GM21737 (cell line): Measurements from ENCODE around the gene MISP.
"Not testable (repeated sequence)": the region's sequence is repeated elsewhere in the genome, so short reads cannot be mapped to it uniquely, and the experiment has no call there.

Experiments
- ATAC-seq: cut with Tn5 transposase; IDR thresholded peaks from one replicate; pipeline ENCODE4 v1.9.1; 2021; ENCODE audit warnings: mild to moderate bottlenecking, moderate library complexity; ENCODE audit not compliant: unreplicated experiment

Gene MISP, protein sequence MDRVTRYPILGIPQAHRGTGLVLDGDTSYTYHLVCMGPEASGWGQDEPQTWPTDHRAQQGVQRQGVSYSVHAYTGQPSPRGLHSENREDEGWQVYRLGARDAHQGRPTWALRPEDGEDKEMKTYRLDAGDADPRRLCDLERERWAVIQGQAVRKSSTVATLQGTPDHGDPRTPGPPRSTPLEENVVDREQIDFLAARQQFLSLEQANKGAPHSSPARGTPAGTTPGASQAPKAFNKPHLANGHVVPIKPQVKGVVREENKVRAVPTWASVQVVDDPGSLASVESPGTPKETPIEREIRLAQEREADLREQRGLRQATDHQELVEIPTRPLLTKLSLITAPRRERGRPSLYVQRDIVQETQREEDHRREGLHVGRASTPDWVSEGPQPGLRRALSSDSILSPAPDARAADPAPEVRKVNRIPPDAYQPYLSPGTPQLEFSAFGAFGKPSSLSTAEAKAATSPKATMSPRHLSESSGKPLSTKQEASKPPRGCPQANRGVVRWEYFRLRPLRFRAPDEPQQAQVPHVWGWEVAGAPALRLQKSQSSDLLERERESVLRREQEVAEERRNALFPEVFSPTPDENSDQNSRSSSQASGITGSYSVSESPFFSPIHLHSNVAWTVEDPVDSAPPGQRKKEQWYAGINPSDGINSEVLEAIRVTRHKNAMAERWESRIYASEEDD

DNA sequence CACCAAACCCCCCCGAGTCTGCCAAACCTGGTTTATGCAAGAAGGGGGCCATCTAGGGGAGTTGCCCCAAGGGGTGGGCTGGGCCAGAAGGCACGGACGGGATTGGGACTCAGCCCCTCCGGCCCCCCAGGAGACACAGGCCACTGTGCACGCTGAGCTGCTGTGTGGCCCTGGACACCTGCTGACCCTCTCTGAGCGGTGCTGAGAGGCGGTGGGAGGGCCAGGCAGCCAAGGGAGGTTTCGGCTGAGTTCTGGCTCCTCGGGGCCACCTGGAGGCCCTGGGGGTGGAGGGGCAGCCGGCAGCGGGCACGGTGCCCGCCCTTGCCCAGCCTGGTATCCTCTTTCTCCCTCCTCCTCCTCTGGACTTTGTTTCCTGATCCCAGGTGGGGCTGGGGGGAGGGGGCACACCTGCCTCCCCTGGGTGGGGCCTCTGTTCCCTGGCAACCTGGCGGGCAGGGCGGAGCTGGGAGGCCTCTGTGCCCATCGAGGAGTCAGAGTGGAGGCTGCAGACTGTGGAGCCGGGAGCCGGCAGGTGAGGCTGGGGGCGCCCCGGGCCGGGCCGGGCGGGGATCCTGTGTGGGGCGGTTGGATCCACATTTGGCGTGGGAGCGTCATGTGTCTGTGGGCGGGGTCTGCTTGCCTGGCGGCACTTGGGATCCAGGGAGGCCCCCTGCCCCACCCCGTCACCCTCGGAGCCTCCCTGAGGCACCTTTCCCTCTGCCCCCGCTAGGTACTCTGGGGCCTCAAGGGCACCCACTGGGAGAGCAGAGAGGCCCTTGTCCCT is at the start of gene MISP:
TSS of gene MISP (plus strand) at position 473 of the 784 bp plus-strand sequence. CDS start 5,835 bp downstream, outside the sequence.
- no peak for ATAC-seq

DNA sequence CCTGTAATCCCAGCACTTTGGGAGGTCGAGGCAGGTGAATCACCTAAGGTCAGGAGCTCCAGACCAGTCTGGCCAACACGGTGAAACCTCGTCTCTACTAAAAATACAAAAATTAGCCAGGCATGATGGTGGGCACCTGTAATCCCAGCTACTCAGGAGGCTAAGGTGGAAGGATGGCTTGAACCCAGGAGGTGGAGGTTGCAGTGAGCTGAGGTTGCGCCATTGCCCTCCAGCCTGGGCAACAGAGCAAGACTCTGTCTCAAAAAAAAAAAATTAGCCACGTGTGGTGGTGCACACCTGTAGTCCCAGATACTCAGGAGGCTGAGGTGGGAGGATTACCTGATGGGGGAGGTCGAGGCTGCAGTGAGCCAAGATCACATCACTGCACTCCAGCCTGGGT is 48.1 kb upstream of the MISP start:
- ATAC-seq: not testable (repeated sequence)

DNA sequence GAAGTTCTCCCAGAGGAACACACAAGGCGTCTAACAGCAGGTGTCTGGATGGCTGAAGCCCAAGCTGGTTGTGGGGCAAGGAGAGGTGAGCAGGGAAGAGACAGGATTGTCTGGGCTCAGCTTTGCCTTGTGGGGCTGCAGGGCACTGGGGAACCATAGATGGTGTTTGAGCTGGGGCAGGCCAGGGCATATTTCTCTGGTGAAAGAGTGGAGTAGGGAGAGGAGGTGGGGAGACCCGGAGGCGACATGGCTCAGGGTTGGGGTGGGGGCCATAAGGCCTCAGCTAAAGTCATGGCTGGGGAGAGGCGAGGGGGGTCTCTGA is 47.6 kb upstream of the MISP start:
- no peak for ATAC-seq

DNA sequence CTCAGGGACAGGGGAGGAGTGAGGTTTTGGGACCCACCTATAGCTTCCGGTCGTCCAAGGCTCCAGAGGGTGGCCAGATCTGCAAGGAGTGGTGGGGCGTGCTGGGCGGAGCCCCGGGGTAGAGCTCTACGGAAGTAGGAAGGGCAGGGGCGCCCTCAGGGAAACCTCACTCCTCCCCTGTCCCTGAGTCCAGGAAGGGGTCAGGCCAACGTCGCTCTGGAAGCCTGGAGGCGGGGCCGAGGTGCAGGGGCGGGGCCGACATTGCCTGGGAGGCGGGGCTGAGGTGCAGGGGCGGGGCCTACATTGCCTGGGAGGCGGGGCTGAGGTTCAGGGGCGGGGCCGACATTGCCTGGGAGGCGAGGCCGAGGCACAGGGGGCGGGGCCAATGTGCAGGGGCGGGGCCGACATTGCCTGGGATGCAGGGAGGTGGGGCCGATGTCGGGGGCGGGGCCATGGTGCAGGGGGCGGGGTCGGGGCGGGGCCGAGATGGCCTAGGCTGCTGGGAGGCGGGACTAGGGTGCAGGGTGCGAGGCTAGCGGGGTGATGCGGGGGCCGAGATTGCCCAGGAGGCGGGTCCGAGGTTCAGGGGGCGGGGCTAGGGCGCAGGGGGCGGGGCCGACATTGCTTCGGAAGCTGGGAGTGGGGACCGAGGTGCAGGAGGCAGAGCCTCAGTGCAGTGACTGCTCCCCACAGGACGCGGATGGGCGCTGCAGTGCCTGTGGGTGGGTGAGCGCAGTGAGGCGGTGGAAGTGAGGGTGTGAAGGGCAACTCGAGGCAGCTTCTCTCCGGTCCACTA is 47.1 kb upstream of the MISP start:
- no peak for ATAC-seq

DNA sequence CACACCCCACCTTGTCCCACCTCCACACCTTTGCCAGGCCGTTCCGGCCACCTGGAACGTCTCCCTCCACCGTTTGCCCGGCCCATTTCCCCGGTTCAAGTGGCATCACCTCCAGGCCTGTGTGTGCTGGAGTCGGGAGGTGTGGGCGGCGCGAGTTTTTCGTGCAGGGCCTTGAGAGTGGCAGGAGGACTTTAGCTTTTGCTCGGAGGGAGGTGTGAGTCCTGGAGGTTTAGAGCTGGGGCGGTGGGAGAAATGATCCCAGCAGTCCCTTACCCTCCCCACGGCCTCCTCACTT is 46.5 kb upstream of the MISP start:
- no peak for ATAC-seq

DNA sequence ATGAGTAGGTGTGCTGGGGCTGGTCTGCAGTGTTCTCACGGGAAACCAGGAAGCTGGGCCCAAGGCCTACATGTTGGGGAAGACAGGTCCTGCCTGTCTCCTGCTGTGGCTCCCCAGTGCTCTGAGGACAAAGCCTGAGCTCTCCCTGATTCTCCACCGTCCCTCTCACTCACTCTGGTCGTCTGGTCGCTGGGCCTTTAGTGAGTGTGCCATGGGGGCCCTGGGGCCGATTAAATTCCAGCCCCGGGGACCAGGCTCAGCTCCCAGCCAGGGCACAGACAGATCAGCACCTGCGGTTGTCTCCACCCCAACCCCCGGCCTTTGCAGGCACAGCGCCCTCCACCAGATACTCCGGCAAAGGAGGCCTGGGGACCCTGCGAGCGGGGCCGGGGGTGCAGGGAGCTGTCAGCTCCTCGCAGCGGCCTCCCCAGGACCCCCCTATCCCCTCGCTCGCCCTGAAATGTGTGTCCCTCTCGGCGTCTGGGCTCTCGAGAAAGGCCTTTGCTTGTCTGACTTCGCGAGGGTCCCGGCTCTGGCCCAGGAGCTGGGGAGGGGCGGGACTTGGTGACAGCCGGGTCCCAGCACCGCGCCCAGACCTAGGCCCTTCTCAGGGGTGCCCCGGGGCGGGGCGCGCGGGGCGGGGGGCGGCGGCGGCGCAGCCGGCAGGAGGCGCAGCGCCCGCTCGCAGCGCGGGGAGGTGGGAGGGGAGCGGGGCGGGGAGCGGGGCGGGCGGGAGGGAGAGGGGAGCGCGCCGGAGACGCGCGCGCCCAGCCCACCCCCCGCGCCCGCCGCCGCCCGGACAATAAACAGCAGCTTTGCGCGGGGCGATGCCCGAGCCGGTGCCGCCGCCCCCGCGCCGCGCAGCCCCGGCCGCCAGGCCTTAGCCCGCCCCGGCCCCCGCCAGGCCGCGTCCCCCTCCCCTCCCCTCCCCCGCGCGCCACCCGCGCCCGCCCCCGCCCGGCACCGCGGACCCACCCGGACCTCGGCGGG is 42.5 kb upstream of the MISP start, which contains the start of gene PALM:
TSS of gene PALM (plus strand) at position 782 of the 990 bp plus-strand sequence. CDS start 212 bp downstream, outside the sequence.
- no peak for ATAC-seq

DNA sequence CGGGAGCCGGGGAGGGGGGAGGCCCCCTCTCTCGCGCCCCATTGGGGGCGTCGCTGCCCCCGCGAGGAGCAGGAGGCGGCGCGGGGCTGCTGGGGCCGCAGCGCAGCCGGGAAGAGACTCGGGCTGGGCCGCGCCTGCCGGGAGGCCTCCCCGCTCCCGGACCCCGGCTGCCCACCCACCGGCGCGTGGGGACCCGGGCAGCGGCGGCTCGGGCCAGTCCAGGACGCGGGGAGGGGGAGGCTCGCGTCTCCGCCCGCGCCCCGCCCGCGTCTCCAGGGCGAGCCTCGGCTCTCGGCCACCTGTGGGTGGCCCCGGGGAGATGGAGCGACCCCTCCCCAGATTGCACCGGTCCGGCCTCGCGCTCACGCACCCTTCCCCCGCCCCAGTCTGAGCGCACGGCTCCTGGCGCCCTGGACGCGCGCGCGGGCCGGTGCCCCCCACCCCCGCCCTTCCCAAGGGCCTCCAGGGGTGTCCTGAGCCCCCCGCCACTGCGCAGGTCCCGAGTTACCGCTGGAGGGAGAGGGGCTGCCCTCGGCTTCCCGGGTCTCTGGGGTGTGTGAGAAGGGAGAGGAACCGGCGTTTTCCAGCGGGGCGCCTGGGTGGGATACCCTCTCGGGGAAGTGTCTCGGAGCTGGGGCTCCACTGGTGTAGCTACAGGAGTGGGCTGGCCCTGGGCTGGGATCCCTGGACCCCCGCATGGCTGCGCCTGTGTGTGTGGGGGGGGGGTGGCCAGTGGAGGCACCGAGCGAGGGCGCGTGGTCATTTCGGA is 41.5 kb upstream of the MISP start:
- no peak for ATAC-seq

DNA sequence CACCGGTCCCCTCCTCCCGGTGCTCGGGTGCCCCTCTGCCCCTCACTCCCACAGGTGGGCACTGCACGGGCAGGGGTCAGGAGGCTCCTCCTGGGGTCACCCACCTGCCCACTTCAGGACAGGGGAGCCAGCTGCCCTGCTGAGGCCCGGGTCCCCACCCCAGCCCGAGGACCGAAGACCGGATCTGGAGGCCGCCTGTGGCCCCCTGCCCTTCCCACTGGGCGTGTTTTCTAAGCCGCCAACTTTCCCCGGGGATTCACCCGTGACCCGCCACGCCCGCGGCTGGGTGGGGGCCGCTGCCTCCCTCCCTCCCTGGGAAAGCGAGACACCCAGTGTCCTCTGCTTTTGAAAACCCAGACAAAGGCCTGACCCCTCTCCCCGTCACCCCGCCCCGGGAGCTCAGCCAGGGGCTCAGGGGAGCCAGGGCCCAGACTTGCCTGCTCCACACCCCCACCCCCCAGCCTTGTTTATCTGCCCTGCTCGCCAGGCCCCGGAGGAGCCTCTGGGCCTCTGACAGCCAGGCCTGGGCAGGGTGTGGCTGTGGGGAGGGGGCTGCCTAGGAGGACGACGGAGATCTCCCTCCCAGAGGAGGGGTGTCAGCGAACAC is 40.8 kb upstream of the MISP start:
- no peak for ATAC-seq

DNA sequence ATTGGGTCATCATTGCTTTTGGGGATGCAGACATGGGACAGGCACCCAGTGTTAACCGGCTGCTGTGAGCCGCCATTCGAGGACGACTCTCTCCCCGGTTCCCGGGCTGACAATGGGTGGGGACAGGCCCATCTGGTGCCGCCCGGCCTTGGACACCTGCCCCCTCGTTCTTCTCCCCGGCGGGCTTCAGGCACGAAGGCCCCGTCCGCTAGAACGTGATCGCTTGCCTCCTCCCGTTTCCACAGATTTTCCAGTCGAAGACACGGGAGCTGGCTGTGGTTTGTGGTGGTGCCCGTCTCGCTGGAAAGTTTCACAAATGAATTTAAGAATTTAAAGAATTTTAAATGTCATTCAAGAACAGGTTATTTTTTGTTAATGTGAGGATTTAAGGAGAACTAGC is 40.1 kb upstream of the MISP start:
- ATAC-seq: no peak

DNA sequence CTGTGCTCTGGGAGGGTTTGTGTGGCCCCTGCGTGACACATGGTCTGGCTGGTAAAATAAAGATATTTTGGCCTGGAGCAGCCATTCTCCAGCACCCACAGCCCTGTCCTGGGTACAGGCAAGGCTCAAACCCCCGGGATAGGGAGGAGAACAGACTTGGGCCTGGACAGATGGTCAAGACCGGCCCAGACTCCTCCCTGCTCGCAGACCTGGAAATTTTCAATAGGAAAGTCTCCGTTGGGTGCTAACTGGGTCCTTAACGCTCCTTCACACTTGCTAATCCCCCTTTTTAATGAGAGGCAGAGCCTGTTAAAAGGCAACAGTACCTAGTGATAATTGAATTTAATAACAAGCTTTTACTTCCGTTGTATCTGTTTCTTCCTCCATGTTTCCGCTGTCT is 39.7 kb upstream of the MISP start:
- ATAC-seq: no peak

DNA sequence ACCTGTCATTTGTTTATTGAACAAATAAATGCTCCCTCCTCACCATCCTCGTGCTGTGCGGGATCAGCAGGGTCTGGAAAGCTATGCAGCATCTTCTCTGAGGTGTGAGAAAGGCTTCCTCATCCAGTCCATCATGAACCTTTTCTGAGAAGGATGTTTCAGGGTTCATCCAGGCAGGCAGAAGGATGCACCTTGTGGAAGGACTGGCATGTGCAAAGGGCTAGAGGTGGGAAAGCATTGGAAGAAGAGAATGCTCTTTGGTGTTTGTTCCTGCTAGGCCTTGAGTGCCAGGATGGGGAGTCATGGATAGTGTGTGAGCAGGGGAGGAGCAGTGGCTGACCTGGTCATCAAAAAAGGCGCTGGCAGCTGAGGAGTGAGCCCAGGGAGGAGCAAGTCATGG is 35.6 kb upstream of the MISP start:
- ATAC-seq: no peak

DNA sequence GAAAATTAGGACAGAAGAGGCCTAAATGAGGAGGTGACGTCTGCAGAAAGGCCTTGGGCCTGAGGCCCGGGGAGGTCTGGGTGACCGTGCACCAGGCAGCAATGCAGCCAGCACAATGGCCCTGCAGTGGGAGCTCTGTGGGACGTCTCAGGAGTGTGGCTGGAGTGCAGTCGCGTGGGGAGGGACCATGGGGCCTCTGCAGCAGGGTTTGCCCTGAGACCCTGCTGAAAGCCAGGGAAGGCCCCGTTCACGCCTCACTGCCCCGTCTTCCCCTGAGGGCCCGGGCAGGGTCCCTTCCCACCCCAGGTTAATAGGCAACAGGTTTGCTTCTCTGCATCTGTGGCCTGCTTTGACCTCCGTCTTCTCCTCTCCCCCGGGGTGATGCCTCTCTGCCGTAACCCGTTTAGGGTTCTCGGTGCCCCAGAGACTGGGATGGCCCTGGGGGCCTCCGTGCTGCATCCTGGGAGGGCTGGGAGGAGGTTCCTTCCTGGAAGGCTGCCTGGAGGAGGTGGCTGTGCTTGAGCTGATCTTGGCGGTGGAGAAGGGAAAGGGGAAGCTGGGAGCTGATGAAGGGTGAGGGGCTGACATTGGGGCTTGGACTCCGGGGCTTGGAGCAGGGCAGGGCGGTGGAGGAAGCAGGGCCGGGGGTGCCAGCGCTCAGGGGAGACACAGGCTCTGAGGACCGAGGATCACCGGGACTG is 32.5 kb upstream of the MISP start:
- no peak for ATAC-seq

DNA sequence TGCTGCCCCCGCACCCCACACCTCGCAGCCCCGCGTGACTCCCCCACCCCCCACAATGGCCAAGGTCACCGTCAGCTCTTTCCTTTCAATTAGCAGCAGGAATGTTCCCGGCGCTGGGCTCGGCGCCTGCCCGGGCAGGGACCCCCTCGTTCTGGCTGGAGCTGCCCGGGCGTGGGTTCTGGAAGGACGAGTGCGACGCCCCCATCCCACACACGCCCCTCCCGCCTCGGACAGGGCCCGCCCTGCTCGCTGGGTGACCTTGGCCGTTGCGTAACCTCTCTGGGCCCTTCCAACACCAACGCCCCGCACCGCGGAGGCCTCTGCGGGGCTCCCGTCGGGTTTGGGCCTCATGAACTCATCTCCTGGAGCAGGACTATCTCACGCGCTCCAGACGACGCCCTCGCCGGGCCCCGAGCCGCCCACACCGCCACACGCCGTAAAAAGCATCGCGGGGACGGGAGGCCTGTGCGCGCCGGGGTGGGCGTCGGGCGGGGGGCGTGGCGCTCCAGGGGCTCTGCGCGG is 31.9 kb upstream of the MISP start:
- no peak for ATAC-seq

DNA sequence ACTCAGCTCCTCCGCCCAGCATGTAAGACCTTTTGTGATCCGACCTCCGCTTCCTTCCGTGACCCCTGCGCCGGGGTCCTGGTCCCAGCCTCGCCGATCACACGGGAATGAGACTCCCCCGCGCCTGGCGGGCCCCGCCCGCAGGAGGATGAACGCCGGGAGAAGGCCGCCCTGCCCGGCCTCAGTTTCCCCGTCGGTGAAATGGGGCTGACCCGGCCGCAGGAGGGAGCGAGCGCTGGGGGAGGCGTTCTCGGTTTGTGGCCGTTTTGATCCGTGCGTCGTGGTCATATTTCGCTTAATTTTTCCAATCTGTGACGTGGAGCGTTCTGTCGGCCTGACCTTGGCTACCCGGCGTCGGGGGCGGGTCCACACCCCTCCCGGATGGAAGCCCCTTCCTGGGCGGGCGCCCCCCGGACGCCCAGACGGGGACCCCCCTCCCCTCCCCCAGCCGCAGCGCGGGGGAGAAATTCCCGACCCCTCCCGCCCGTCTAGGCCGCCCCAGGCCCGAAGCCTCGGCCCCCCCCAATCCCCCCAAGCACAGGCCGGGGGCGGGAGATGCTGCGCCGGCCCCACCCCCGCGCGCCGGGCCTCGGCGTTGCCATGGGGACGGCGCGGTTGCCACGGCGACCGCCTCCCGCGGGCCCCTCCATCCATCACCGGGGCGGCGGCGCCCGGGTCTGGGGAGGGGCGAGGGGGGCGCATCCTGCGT is 31.1 kb upstream of the MISP start:
- ATAC-seq: no peak

DNA sequence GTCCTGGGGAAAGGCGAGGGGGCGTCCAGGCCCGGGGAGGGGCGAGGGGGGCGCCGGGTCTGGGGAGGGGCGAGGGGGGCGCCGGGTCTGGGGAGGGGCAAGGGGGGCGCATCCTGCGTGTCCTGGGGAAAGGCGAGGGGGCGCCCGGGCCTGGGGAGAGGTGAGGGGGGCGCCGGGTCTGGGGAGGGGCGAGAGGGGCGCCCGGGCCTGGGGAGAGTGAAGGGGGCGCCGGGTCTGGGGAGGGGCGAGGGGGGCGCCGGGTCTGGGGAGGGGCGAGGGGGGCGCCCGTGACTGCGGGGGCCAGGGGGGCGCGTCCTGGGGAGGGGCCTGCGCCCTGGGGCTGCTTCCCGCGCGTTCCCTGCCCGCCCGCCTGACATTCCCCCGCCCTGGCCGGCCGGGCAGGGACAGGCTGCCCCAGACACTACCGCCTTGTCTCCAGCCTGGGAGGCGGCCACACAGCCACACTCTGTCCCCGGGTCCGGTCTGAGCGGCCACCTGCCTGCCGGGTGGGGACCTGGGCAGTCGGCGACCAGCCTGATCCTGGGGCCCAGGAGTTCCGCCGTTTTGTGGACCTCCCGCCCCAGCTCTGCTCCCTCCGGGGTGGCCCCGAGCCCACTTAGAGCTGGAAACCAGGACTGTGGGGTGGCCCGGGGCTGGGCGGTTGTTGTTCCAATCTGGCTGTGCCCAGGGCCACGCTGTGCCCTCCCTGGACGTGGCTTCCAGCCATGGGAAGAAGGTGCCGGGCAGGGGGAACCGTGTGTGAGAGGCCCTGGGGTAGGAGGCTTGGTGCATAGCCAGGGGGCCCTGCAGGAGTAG is 30.4 kb upstream of the MISP start:
- no peak for ATAC-seq

DNA sequence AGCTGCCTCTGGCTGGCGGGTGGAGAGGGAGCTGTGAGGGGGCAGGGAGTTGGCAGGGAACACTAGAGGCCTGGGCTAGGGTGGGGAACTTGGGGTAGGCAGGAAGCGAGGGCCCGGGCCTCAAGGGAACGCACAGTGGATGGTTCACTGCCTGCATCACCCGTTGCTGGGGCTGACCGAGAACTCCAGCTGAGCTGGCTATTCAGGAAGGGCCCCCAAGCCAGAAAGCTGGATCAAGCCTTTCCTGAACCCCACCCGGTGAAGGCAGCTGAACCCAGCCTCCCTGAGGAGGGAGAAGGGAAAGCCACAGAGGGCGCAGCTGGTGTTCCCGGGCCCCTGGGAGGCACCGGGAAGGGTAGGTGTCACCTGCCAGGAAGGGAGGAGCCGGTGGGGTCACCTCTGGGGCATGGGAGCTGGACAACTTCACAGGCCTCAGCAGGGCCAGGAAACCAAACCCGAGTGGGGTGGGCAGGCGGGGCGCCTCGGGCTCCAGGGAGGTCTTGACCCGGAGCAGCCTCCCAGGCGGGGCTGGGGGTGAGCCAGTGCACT is 28.3 kb upstream of the MISP start:
- ATAC-seq: no peak
